Mesodermal cell (in vitro differentiated cells): ENCODE results near the gene SNRNP200.
"Not testable (repeated sequence)": the region's sequence is repeated elsewhere in the genome, so short reads cannot be mapped to it uniquely, and the experiment has no call there.

Experiments used
- H3K27ac ChIP-seq: 2 replicates; pipeline ENCODE4 v1.7.0; 2013; ENCODE audit warnings: mild to moderate bottlenecking, low read depth, low read length, moderate library complexity; ENCODE audit not compliant: severe bottlenecking
- H3K36me3 ChIP-seq: 2 replicates; pipeline ENCODE4 v1.7.1; 2013; ENCODE audit warnings: mild to moderate bottlenecking, low read length, moderate library complexity; ENCODE audit not compliant: control insufficient read depth, insufficient read depth
- H3K4me1 ChIP-seq: one replicate; pipeline ENCODE4 v1.7.1; 2013; ENCODE audit warnings: mild to moderate bottlenecking, low read length; ENCODE audit not compliant: insufficient read depth, control insufficient read depth, poor library complexity, severe bottlenecking
- H3K4me3 ChIP-seq: 2 replicates; pipeline ENCODE4 v1.7.0; 2013; ENCODE audit warnings: low read length, control low read depth, mild to moderate bottlenecking; ENCODE audit not compliant: insufficient read depth, poor library complexity, severe bottlenecking; ENCODE audit errors: extremely low read depth
- H3K9me3 ChIP-seq: 2 replicates; pipeline ENCODE4 v1.7.1; 2013; ENCODE audit warnings: mild to moderate bottlenecking, low read length, moderate library complexity; ENCODE audit not compliant: control insufficient read depth
- whole genome bisulfite sequencing, 2 experiments: methylation state at CpG; one replicate each; pipeline ENCODE4 v1.1.5; 2013; ENCODE audit warnings: missing lambda C conversion rate in 2 of 2; ENCODE audit not compliant: insufficient coverage in 2 of 2; 5-methylcytosine and 5-hydroxymethylcytosine counted together

Gene SNRNP200

GRCh38 chr2:96315005-96315399, 9.7 kb upstream of the SNRNP200 start:
- no peaks in the 10 kb centered on the region for H3K9me3 ChIP-seq
- peak overlapping the region; percentile 85 for H3K27ac ChIP-seq
- 67 to 83% methylated on average over 1 to 2 of the region's 3 CpGs for WGBS, 2 experiments
- H3K36me3 ChIP-seq = no peaks in the 10 kb centered on the region
- peaks cover 6% of the 10 kb centered on the region for H3K4me1 ChIP-seq
- no peak overlapping the region for H3K4me3 ChIP-seq

GRCh38 chr2:96308248-96308647, 2.9 kb upstream of the SNRNP200 start:
- H3K36me3 ChIP-seq = peaks cover 7% of the 10 kb centered on the region
- H3K27ac ChIP-seq = no peak overlapping the region
- H3K4me1 ChIP-seq = peaks cover 9% of the 10 kb centered on the region
- H3K9me3 ChIP-seq = no peaks in the 10 kb centered on the region
- WGBS, 2 experiments = 84 to 88% methylated on average over 4 of the region's 5 CpGs
- H3K4me3 ChIP-seq = no peak overlapping the region

- Histone ChIP-seq H3K27ac (no peak overlapping the region), H3K4me1 (peaks cover 9% of the 10 kb centered on the region), H3K9me3 (no peaks in the 10 kb centered on the region), H3K4me3 (peak overlapping the region; percentile 77), H3K36me3 (peaks cover 26% of the 10 kb centered on the region)
- 88 to 100% methylated on average over 1 to 3 of the region's 3 CpGs for WGBS, 2 experiments
Measured at GRCh38 chr2:96306370-96306769, 1.0 kb upstream of the SNRNP200 start.

GRCh38 chr2:96305979-96306308, 598 bp upstream of the SNRNP200 start:
- Histone ChIP-seq H3K9me3 (no peaks in the 10 kb centered on the region), H3K4me1 (peaks cover 9% of the 10 kb centered on the region), H3K36me3 (peaks cover 30% of the 10 kb centered on the region), H3K4me3 (peak overlapping the region; percentile 77), H3K27ac (no peak overlapping the region)
- WGBS, 2 experiments = 20% methylated on average over 5 of the region's 9 CpGs; no CpG with 5 or more reads in 1 of the 2 experiments

DNA sequence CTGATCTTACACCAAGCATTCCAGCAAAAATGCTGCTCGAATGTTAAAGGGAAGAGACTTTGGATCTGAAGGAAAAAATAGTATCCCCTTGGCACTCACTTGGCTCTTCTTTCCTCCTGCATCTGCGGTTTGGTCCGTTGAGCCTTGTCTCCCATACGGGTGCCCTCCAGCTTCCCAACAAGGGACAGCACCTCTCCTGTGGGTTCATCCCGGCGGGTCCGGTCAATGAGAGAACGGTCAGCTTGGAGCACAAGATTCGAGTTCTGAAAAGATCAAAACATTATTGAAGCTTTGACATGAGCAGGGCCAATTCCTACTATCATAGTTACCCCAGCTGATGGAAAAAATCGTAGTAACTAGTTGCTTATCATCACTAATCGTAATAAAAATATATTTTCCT, 740 bp downstream of the SNRNP200 start:
- peak overlapping the region; percentile 77 for H3K4me3 ChIP-seq
- peaks cover 9% of the 10 kb centered on the region for H3K4me1 ChIP-seq
- WGBS, 2 experiments = 57 to 61% methylated on average over 7 to 9 of the region's 11 CpGs
- peaks cover 37% of the 10 kb centered on the region for H3K36me3 ChIP-seq
- H3K9me3 ChIP-seq = no peaks in the 10 kb centered on the region
- H3K27ac ChIP-seq = no peak overlapping the region

DNA sequence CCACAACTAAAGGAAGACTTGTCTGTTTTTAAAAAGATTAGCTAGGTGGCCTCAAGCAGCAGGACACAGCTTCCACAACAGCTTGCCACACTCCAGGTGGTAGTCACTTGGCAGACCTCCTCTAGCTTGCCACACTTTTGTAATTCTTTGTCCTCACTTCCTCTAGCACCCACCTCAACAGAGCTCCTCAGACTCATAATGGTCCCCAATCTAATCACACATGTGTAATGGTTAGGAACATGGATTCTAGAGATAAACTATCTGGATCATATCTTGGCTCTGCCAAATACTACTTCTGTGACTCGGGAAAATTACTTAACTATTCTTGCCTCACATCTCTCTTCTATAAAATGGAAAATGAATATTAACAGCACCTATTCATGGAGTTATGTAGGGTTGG, 3.5 kb downstream of the SNRNP200 start:
- H3K4me1 ChIP-seq = peaks cover 9% of the 10 kb centered on the region
- peaks cover 64% of the 10 kb centered on the region for H3K36me3 ChIP-seq
- H3K9me3 ChIP-seq = no peaks in the 10 kb centered on the region
- WGBS, 2 experiments = no CpG with 5 or more reads among the region's 1 CpG
- H3K4me3 ChIP-seq = no peak overlapping the region
- no peak overlapping the region for H3K27ac ChIP-seq

DNA sequence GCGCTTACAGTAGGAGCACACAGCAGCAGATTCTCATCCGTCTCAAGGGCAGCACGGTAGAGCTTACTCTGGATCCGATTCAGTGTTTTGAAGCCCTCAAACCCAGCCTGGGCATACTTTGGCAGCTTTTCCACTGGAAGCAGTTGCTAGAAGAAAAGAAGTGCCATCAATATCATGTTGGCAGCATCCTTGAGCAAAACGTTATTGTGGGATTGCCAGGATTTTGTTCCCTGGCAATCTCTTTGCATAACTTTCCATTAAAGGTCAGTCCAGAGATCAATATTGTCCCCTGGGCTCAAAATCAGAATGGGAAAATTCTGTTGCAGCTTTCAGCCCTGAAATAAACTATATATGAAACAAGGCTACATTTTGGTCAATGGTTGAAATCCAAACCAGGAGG, 8.4 kb downstream of the SNRNP200 start:
- 91 to 95% methylated on average over 5 of the region's 5 CpGs for WGBS, 2 experiments
- no peak overlapping the region for H3K4me3 ChIP-seq
- H3K4me1 ChIP-seq = no peaks in the 10 kb centered on the region
- no peak overlapping the region for H3K27ac ChIP-seq
- peaks cover 94% of the 10 kb centered on the region for H3K36me3 ChIP-seq
- H3K9me3 ChIP-seq = no peaks in the 10 kb centered on the region

DNA sequence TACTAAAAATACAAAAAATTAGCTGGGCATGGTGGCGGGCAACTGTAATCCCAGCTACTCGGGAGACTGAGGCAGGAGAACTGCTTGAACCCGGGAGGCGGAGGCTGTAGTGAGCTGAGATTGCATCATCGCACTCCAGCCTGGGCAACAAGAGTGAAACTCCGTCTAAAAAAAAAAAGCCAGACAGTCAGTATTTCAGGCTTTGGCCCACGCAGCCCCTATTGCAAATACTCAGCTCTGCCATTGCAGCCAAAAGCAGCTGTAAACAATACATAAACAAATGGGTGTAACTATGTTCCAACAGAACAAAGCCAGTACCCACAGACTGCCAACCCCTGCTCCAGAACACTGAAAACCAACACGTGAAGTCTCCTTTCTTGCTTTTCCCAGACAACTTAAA, 11.1 kb downstream of the SNRNP200 start:
- H3K4me3 ChIP-seq, H3K9me3 ChIP-seq, H3K27ac ChIP-seq, H3K4me1 ChIP-seq: not testable (repeated sequence)
- peaks cover 100% of the 10 kb centered on the region for H3K36me3 ChIP-seq
- 96 to 98% methylated on average over 6 to 7 of the region's 8 CpGs for WGBS, 2 experiments

GRCh38 chr2:96291751-96292150, 13.6 kb downstream of the SNRNP200 start:
- Histone ChIP-seq H3K36me3 (peaks cover 100% of the 10 kb centered on the region), H3K27ac (no peak overlapping the region), H3K4me3 (no peak overlapping the region), H3K4me1 (no peaks in the 10 kb centered on the region), H3K9me3 (no peaks in the 10 kb centered on the region)
- WGBS, 2 experiments = 90 to 94% methylated on average over 4 to 5 of the region's 5 CpGs

GRCh38 chr2:96287273-96287856, 18.0 kb downstream of the SNRNP200 start:
- Histone ChIP-seq H3K9me3 (no peaks in the 10 kb centered on the region), H3K27ac (no peak overlapping the region), H3K4me3 (no peak overlapping the region), H3K36me3 (peaks cover 99% of the 10 kb centered on the region), H3K4me1 (no peaks in the 10 kb centered on the region)
- WGBS, 2 experiments = 95 to 100% methylated on average over 5 to 6 of the region's 6 CpGs

DNA sequence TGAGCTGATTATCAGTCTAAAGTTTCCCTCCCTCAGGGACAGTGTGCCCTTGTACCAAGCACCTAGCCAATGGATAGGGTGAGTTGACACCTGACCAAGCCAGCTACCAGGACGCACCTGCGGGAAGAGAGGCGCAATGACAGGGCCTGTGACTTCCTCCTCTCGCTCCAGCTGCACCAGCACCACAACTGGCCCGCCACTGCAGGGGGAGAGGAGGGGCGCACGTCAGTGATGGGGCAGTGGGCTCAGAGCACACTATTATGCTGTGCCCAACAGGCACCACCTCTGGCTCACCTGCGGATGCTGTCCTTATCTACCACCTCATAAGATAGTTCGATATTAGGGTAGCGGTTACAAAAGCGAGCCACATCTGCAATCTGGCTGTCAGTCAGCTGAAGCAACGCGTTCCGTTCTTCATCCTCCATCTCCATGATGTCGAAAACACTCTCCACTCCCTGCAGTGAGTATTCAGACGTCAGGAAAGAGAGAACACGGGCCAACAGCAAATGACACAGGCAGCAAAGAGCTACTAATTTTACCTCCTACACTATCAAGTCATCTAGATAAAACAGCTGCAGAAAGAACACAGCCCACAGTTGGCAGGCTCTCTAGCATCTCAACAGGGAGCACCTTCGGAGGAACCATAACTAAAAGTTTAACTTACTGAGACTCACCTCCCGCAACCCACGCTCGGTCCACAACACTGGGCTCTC, 28.4 kb downstream of the SNRNP200 start:
- Histone ChIP-seq H3K4me3 (no peak overlapping the region), H3K27ac (no peak overlapping the region), H3K36me3 (peaks cover 96% of the 10 kb centered on the region), H3K4me1 (no peaks in the 10 kb centered on the region), H3K9me3 (no peaks in the 10 kb centered on the region)
- WGBS, 2 experiments = 98 to 99% methylated on average over 16 to 17 of the region's 21 CpGs
